HCT116 (cell line): ENCODE measurements around the gene AMOTL1. TPM values are rescaled to one million over a fixed set of nuclear protein-coding genes. Genes with fewer than 3 reads are reported as not detected.

Experiments
- ATAC-seq: fragments of 200-7000 bp; cut with Tn5 transposase; 2 replicates; pipeline ENCODE4 v1.9.1; 2020; ENCODE audit warnings: mild to moderate bottlenecking, moderate library complexity
- BruUV-seq: library from RNA; stranded (reverse); fragments of 400-500 nt; replicated peaks from 2 replicates; lab custom pipeline; 2021; lab: Mats Ljungman, UMichigan
- CTCF ChIA-PET: fragments of 300-600 bp; sonication (Branson Sonifier 250); formaldehyde crosslinking; loops from one replicate; lab custom pipeline; 2021; ENCODE audit warnings: antibody characterized with exemption; lab: Charles Lee
- POLR2A ChIA-PET: fragments of 300-600, 350-600 bp; sonication (Branson Sonifier 250); formaldehyde crosslinking; loops from one replicate; lab custom pipeline; 2021; ENCODE audit warnings: antibody characterized with exemption; lab: Charles Lee
- RAD21 ChIA-PET, 2 experiments: fragments of 300-600 bp; sonication (Branson Sonifier 250); formaldehyde crosslinking; loops; one replicate each; lab custom pipeline; 2023; ENCODE audit warnings: low total read pairs in 2 of 2; ENCODE audit not compliant: uncharacterized antibody in 2 of 2, unreplicated experiment in 2 of 2, low non-redundant PET in 1 of 2; lab: Charles Lee
- DNase-seq: peaks from one replicate; pipeline ENCODE4 v3.0.0-alpha.2; 2010; ENCODE audit warnings: low read depth, low spot score
- H2AFZ ChIP-seq: fragments of 200-600 bp; shearing (Covaris generic), sonication (generic); 2 replicates; pipeline ENCODE4 v1.6.1; 2017; ENCODE audit warnings: low read depth, mixed run types, mixed read lengths, antibody characterized with exemption, low read length; ENCODE audit not compliant: poor library complexity, severe bottlenecking
- H3K27ac ChIP-seq: 2 replicates; pipeline ENCODE4 v1.5.1; 2012; ENCODE audit warnings: low read depth, low read length
- H3K27me3 ChIP-seq: fragments of 200-600 bp; sonication (generic); 2 replicates; pipeline ENCODE4 v1.6.1; 2016; ENCODE audit warnings: mixed run types, low read length, mixed read lengths; ENCODE audit not compliant: insufficient read depth
- H3K36me3 ChIP-seq, 2 experiments: fragments of 200-500 bp in 1 of 2; fragments of 200-600 bp in 1 of 2; sonication (Bioruptor generic) in 1 of 2; sonication (generic) in 1 of 2; 2 replicates each; pipeline versions ENCODE4 v1.5.1 to v1.6.1; 2014 to 2016; ENCODE audit warnings: low read length in 2 of 2, inconsistent platforms in 1 of 2, mixed read lengths in 1 of 2, mixed run types in 1 of 2; ENCODE audit not compliant: insufficient read depth in 2 of 2, control insufficient read depth in 1 of 2
- H3K4me1 ChIP-seq, 2 experiments: fragments of 200-600 bp in 1 of 2; sonication (generic) in 1 of 2; 2 replicates each; pipeline versions ENCODE4 v1.5.1 to v1.6.1; 2012 to 2017; ENCODE audit warnings: low read length in 2 of 2, inconsistent platforms in 1 of 2, mild to moderate bottlenecking in 1 of 2, mixed read lengths in 1 of 2, mixed run types in 1 of 2, moderate library complexity in 1 of 2; ENCODE audit not compliant: insufficient read depth in 2 of 2, control insufficient read depth in 1 of 2
- H3K4me2 ChIP-seq: fragments of 200-600 bp; sonication (generic); 2 replicates; pipeline ENCODE4 v1.6.1; 2017; ENCODE audit warnings: mixed run types, low read length, mixed read lengths
- H3K4me3 ChIP-seq, 2 experiments: fragments of 200-600 bp in 1 of 2; sonication (generic) in 1 of 2; replicated peaks in 1 of 2; 2 replicates each; pipeline ENCODE4 v1.5.1; 2011 to 2016; ENCODE audit warnings: low read length in 2 of 2, control low read depth in 1 of 2, low read depth in 1 of 2, mild to moderate bottlenecking in 1 of 2, mixed read lengths in 1 of 2, mixed run types in 1 of 2
- H3K79me2 ChIP-seq: fragments of 200-600 bp; sonication (generic); 2 replicates; pipeline ENCODE4 v1.6.1; 2017; ENCODE audit warnings: mild to moderate bottlenecking, mixed run types, low read length, moderate library complexity, mixed read lengths; ENCODE audit not compliant: insufficient read depth
- H3K9ac ChIP-seq: fragments of 200-600 bp; sonication (generic); 2 replicates; pipeline ENCODE4 v1.6.1; 2016; ENCODE audit warnings: low read length, mixed read lengths
- H3K9me2 ChIP-seq: fragments of 200-600 bp; sonication (generic), shearing (Covaris generic); 2 replicates; pipeline ENCODE4 v1.6.1; 2017; ENCODE audit warnings: mixed run types, mild to moderate bottlenecking, moderate library complexity; ENCODE audit not compliant: insufficient read depth
- H3K9me3 ChIP-seq, 2 experiments: fragments of 200-500 bp in 1 of 2; fragments of 200-600 bp in 1 of 2; sonication (Bioruptor generic) in 1 of 2; sonication (generic) in 1 of 2; 2 replicates each; pipeline ENCODE4 v1.6.1; 2014 to 2017; ENCODE audit warnings: low read length in 2 of 2, mixed read lengths in 2 of 2, inconsistent platforms in 1 of 2, low read depth in 1 of 2, mild to moderate bottlenecking in 1 of 2, mixed run types in 1 of 2, moderate library complexity in 1 of 2; ENCODE audit not compliant: control insufficient read depth in 1 of 2, insufficient read depth in 1 of 2
- H4K20me1 ChIP-seq: fragments of 200-600 bp; sonication (generic), shearing (Covaris generic); 2 replicates; pipeline ENCODE4 v1.6.1; 2017; ENCODE audit warnings: mixed run types, mild to moderate bottlenecking, moderate library complexity; ENCODE audit not compliant: insufficient read depth
- CBX3 ChIP-seq: IDR thresholded peaks from 2 replicates; pipeline ENCODE4 v1.6.1; 2012; ENCODE audit warnings: low read depth
- EGR1 ChIP-seq: IDR thresholded peaks from 2 replicates; pipeline ENCODE4 v1.6.1; 2012; ENCODE audit warnings: low read depth
- FOSL1 ChIP-seq: IDR thresholded peaks from 2 replicates; pipeline ENCODE4 v1.6.1; 2012; ENCODE audit warnings: low read depth
- POLR2A ChIP-seq: IDR thresholded peaks from 2 replicates; pipeline ENCODE4 v1.7.0; 2011; ENCODE audit warnings: borderline replicate concordance; ENCODE audit not compliant: insufficient read depth, insufficient read length; ENCODE audit errors: extremely low read depth
- RAD21 ChIP-seq: IDR thresholded peaks from 2 replicates; pipeline ENCODE4 v1.6.1; 2012; ENCODE audit warnings: low read depth, mild to moderate bottlenecking
- SIN3A ChIP-seq: IDR thresholded peaks from 2 replicates; pipeline ENCODE4 v1.6.1; 2012; ENCODE audit warnings: low read depth
- SRF ChIP-seq: IDR thresholded peaks from 2 replicates; pipeline ENCODE4 v1.6.1; 2012; ENCODE audit warnings: low read depth
- YY1 ChIP-seq: IDR thresholded peaks from 2 replicates; pipeline ENCODE4 v1.6.1; 2011; ENCODE audit warnings: low read length, low read depth, moderate library complexity, mild to moderate bottlenecking; ENCODE audit not compliant: insufficient replicate concordance; ENCODE audit errors: extremely low read depth
- ZFX ChIP-seq: fragments of 450-650 bp; IDR thresholded peaks from 2 replicates; pipeline ENCODE4 v1.6.1; 2017
- intact Hi-C: fragments of 100-400 bp; cut with micrococcal nuclease; formaldehyde crosslinking; loops from 2 replicates; pipeline ENCODE4 v1.10.0; 2022
- total RNA-seq: library from RNA; stranded (reverse); gene quantifications from one replicate; pipeline ENCODE4 v1.2.1, GENCODE V29; 2021; ENCODE audit not compliant: unreplicated experiment
- TF ChIP-seq, protein P1 (sequence below): IDR thresholded peaks from 2 replicates; pipeline ENCODE4 v1.6.1; 2011; ENCODE audit warnings: mild to moderate bottlenecking, low read length, moderate library complexity; ENCODE audit not compliant: insufficient replicate concordance; ENCODE audit errors: extremely low read depth
- TF ChIP-seq, protein P2 (sequence below): IDR thresholded peaks from 2 replicates; pipeline ENCODE4 v1.6.1; 2012

The AMOTL1 gene
- total RNA-seq, 1 experiment from 2014 or later = 27.6 TPM

DNA sequence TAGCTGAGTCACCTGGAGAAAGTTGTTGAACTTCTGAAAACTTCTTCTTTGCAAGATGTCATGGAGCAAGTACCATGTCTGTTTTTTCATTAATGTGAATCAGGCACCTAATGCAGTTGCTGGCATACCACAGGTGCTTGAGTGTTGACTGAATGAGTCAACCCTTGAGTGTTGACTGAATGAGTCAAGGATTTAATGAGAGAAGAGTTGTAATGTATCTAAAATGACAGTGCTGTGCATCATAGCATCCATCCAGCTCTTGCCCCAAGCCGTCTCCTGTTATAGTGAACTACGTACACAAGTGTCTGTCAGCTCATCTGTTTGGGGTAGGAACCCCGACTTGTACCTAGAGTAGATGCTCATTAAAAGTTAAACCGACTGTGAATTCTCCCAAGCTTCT lies 112.1 kb downstream of the AMOTL1 start (continued):
- TF ChIP-seq ZFX = no peak
- TF ChIP-seq, all 23 proteins: peak for 7

DNA sequence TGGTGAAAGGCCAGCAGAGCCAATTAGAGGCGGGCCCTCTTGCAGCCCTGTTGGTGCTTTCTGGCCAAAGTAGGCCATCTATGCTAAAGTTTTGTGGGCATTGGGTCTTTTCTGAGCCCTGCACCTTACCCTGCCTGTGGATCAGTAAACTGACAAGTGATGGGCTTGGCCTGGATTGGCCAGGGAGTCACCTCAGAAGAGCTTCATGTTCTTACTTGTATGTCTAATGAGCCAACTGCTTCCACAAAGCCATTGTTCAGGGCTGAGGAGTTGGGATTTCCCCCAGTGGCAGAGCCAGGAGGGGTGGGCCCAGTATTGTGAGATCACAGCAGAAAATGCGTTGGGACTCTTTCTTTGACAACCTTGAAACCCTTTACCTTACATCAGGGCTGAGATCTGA lies 114.8 kb downstream of the AMOTL1 start:
- Histone ChIP-seq H3K9me2 (no peaks in the 10 kb centered on the region), H3K4me2 (no peak overlapping the region), H3K36me3 (no peaks in the 10 kb centered on the region), H3K4me3 (no peak overlapping the region), H3K9ac (no peak overlapping the region), H3K27me3 (no peaks in the 10 kb centered on the region), H3K4me1 (peaks cover 4 to 21% of the 10 kb centered on the region in 2 experiments; a peak in 3 of 4 replicates), H4K20me1 (no peaks in the 10 kb centered on the region), H3K9me3 (no peaks in the 10 kb centered on the region), H3K27ac (no peak overlapping the region), H2AFZ (no peak overlapping the region), H3K79me2 (no peaks in the 10 kb centered on the region)
- TF ChIP-seq EGR1 = no peak
- TF ChIP-seq FOSL1 = no peak
- no peak for TF ChIP-seq POLR2A
- TF ChIP-seq, protein P1, sequence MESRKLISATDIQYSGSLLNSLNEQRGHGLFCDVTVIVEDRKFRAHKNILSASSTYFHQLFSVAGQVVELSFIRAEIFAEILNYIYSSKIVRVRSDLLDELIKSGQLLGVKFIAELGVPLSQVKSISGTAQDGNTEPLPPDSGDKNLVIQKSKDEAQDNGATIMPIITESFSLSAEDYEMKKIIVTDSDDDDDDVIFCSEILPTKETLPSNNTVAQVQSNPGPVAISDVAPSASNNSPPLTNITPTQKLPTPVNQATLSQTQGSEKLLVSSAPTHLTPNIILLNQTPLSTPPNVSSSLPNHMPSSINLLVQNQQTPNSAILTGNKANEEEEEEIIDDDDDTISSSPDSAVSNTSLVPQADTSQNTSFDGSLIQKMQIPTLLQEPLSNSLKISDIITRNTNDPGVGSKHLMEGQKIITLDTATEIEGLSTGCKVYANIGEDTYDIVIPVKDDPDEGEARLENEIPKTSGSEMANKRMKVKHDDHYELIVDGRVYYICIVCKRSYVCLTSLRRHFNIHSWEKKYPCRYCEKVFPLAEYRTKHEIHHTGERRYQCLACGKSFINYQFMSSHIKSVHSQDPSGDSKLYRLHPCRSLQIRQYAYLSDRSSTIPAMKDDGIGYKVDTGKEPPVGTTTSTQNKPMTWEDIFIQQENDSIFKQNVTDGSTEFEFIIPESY = no peak
- TF ChIP-seq ZFX = no peak
- POLR2A ChIA-PET = no interaction called here
- no TSS peak for BruUV-seq
- ATAC-seq (no peak), DNase-seq (no peak)
- intact Hi-C loops = no loop called here
- RAD21 ChIA-PET = no interaction called here
- CTCF ChIA-PET = no interaction called here

DNA sequence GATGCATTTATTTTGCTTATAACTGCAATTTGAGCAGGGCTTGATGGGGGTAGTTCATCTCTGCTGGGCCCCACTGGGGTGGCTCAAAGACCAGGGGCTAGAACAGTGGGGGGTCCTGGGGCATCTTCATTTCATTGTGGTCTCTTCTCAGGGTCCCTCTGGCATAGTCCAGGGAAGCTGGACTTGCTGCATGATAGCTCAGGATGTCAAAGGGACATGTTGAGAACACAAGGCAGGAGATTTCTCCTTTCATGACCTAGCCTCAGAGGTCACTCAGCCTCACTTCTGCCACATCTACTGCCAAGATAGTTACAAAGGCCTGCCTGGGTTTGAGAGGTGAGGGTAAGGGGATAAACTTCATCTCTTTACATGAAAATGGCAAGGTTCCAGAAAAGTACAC lies 115.7 kb downstream of the AMOTL1 start:
- DNase-seq (no peak), ATAC-seq (no peak)
- Histone ChIP-seq H4K20me1 (no peaks in the 10 kb centered on the region), H3K27me3 (no peaks in the 10 kb centered on the region), H3K9me3 (no peaks in the 10 kb centered on the region), H3K4me3 (no peak overlapping the region), H3K79me2 (no peaks in the 10 kb centered on the region), H3K4me1 (peaks cover 4 to 21% of the 10 kb centered on the region in 2 experiments; a peak in 3 of 4 replicates), H3K9ac (no peak overlapping the region), H3K9me2 (no peaks in the 10 kb centered on the region), H3K27ac (no peak overlapping the region), H3K4me2 (no peak overlapping the region), H3K36me3 (no peaks in the 10 kb centered on the region), H2AFZ (no peak overlapping the region)
- RAD21 ChIA-PET = no interaction called here
- BruUV-seq = no TSS peak
- intact Hi-C loops = no loop called here
- CTCF ChIA-PET = no interaction called here
- TF ChIP-seq YY1 = no peak
- TF ChIP-seq SRF = no peak
- TF ChIP-seq RAD21 = no peak
- TF ChIP-seq SIN3A = no peak
- no peak for TF ChIP-seq CBX3
- no peak for TF ChIP-seq EGR1
- TF ChIP-seq, protein P2, sequence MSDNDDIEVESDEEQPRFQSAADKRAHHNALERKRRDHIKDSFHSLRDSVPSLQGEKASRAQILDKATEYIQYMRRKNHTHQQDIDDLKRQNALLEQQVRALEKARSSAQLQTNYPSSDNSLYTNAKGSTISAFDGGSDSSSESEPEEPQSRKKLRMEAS = no peak
- POLR2A ChIA-PET = no interaction called here
